ENCODE results near the gene CEND1. TPM values are rescaled to one million over a fixed set of nuclear protein-coding genes. Genes with fewer than 3 reads are reported as not detected.

Gene CEND1
- polyA plus RNA-seq, 1 donor from 2014 or later, result 11.8 TPM

- Histone ChIP-seq H3K27ac (ENCODE audit: low read length) (no peak overlapping the region), H3F3A (ENCODE audit: insufficient read depth, low read length, poor library complexity, severe bottlenecking) (no peaks in the 10 kb centered on the region), H3K36me3 (ENCODE audit: insufficient read depth, low read length) (no peaks in the 10 kb centered on the region), H4K20me1 (ENCODE audit: insufficient read depth) (no peaks in the 10 kb centered on the region), H3K9ac (ENCODE audit: low read length) (peak overlapping the region; percentile 68), H2AFZ (ENCODE audit: low read depth, low read length) (no peak overlapping the region), H3K9me2 (ENCODE audit: insufficient read depth, low read length) (no peaks in the 10 kb centered on the region), H3K79me2 (replicated peaks; ENCODE audit: insufficient read depth, low read length) (peaks cover 5% of the 10 kb centered on the region), H3K27me3 (ENCODE audit: insufficient read depth, low read depth, low read length) (no peaks in the 10 kb centered on the region), H3K4me3 (ENCODE audit: low read length) (peak overlapping the region; percentile 70), H3K9me3 (ENCODE audit: low read length) (no peaks in the 10 kb centered on the region), H3K4me2 (ENCODE audit: low read length) (no peak overlapping the region)
- TF ChIP-seq REST (IDR thresholded peaks at IDR 0.05; ENCODE audit: borderline replicate concordance) (no peak), RAD21 (conservative IDR thresholded peaks at IDR 0.05) (no peak), SMC3 (conservative IDR thresholded peaks at IDR 0.05; ENCODE audit: poor library complexity) (no peak)
Observed at GRCh38 chr11:804599-804964, 14.7 kb upstream of the CEND1 start.

GRCh38 chr11:803770-804598 lies 14.1 kb upstream of the CEND1 start:
- H3K79me2 ChIP-seq (replicated peaks; ENCODE audit: insufficient read depth, low read length), result peaks cover 5% of the 10 kb centered on the region
- no peak overlapping the region for H2AFZ ChIP-seq (ENCODE audit: low read depth, low read length)
- H3K27ac ChIP-seq (ENCODE audit: low read length), result no peak overlapping the region
- H3K27me3 ChIP-seq (ENCODE audit: insufficient read depth, low read depth, low read length), result no peaks in the 10 kb centered on the region
- H3K9ac ChIP-seq (ENCODE audit: low read length), result peak overlapping the region; percentile 68
- H3K4me2 ChIP-seq (ENCODE audit: low read length), result no peak overlapping the region
- H3F3A ChIP-seq (ENCODE audit: insufficient read depth, low read length, poor library complexity, severe bottlenecking), result no peaks in the 10 kb centered on the region
- no peaks in the 10 kb centered on the region for H3K9me2 ChIP-seq (ENCODE audit: insufficient read depth, low read length)
- TF ChIP-seq RAD21 (conservative IDR thresholded peaks at IDR 0.05) (no peak), SMC3 (conservative IDR thresholded peaks at IDR 0.05; ENCODE audit: poor library complexity) (no peak), CTCF (IDR thresholded peaks at IDR 0.05; ENCODE audit: poor library complexity, severe bottlenecking) (no peak), POLR2AphosphoS5 (IDR thresholded peaks at IDR 0.05) (no peak), EP300 (conservative IDR thresholded peaks at IDR 0.05; ENCODE audit: poor library complexity, severe bottlenecking) (no peak)
- H3K36me3 ChIP-seq (ENCODE audit: insufficient read depth, low read length), result no peaks in the 10 kb centered on the region
- no peaks in the 10 kb centered on the region for H4K20me1 ChIP-seq (ENCODE audit: insufficient read depth)
- peak overlapping the region; percentile 70 for H3K4me3 ChIP-seq (ENCODE audit: low read length)
- H3K9me3 ChIP-seq (ENCODE audit: low read length), result no peaks in the 10 kb centered on the region

DNA sequence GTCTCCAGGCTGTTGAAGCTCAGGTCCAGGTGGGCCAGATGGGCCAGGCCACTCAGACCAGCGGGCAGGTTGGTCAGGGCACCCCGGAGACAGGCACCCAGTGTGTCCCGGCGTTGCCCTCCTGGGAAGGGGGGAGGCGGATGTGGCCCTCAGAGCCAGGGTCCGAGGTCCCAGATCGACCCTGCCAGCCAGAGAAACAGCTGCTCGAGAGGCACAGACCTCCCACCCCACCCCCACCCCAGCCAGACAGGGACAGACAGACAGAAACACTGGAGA lies 13.5 kb upstream of the CEND1 start:
- Histone ChIP-seq H3K9me2 (ENCODE audit: insufficient read depth, low read length) (no peaks in the 10 kb centered on the region), H3K27me3 (ENCODE audit: insufficient read depth, low read depth, low read length) (no peaks in the 10 kb centered on the region), H3K4me3 (ENCODE audit: low read length) (no peak overlapping the region), H3K27ac (ENCODE audit: low read length) (no peak overlapping the region), H3K36me3 (ENCODE audit: insufficient read depth, low read length) (no peaks in the 10 kb centered on the region), H3K79me2 (replicated peaks; ENCODE audit: insufficient read depth, low read length) (peaks cover under 1% of the 10 kb centered on the region), H3K9me3 (ENCODE audit: low read length) (no peaks in the 10 kb centered on the region), H3K4me2 (ENCODE audit: low read length) (no peak overlapping the region), H3K9ac (ENCODE audit: low read length) (no peak overlapping the region), H4K20me1 (ENCODE audit: insufficient read depth) (no peaks in the 10 kb centered on the region), H3F3A (ENCODE audit: insufficient read depth, low read length, poor library complexity, severe bottlenecking) (no peaks in the 10 kb centered on the region), H2AFZ (ENCODE audit: low read depth, low read length) (no peak overlapping the region)
- TF ChIP-seq TAF1 (IDR thresholded peaks at IDR 0.05; ENCODE audit: low read depth) (no peak), RAD21 (conservative IDR thresholded peaks at IDR 0.05) (no peak), REST (IDR thresholded peaks at IDR 0.05; ENCODE audit: borderline replicate concordance) (no peak), SMC3 (conservative IDR thresholded peaks at IDR 0.05; ENCODE audit: poor library complexity) (no peak), CTCF (IDR thresholded peaks at IDR 0.05; ENCODE audit: poor library complexity, severe bottlenecking) (no peak), EP300 (conservative IDR thresholded peaks at IDR 0.05; ENCODE audit: poor library complexity, severe bottlenecking) (no peak), MXI1 (conservative IDR thresholded peaks at IDR 0.05; ENCODE audit: poor library complexity, severe bottlenecking) (no peak), EZH2 (IDR thresholded peaks at IDR 0.05; ENCODE audit: borderline replicate concordance, insufficient read depth, low read length, poor library complexity, severe bottlenecking) (no peak), POLR2AphosphoS5 (IDR thresholded peaks at IDR 0.05) (no peak)
